ENCODE data around the gene NOS3. TPM values are rescaled to one million over a fixed set of nuclear protein-coding genes. Genes with fewer than 3 reads are reported as not detected.

The NOS3 gene
- total RNA-seq, 2 experiments from 2014 or later: 5.4 to 6.2 TPM

DNA sequence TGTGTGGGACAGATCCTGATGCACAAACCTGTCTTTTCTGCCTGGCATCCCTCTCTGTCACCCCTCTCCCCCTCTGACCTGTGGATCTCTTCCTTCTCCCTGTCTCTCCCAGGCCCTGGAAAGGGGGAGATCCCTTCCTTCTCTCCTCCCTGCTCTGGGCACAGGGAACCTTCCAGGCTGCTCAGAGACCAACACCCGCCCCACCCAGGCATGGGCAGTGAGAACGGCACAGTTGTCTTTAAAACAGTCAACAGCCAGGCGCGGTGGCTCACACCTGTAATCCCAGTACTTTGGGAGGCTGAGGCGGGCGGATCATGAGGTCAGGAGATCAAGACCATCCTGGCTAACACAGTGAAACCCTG, 47.4 kb upstream of the NOS3 start:
- ATAC-seq: no peak
- H3K4me3 Mint-ChIP-seq: no peak overlapping the region
- H3K27me3 Mint-ChIP-seq: peaks cover 5% of the 10 kb centered on the region
- H3K36me3 Mint-ChIP-seq (ENCODE audit: low read depth): no peaks in the 10 kb centered on the region
- POLR2A ChIA-PET: interaction anchor here (1.9 kb wide), 1 partner anchor 45 kb away, joined by 4 read pairs; no protein-coding TSS in a partner anchor
- no peaks in the 10 kb centered on the region for H3K9me3 Mint-ChIP-seq
- TF ChIP-seq, protein P1, sequence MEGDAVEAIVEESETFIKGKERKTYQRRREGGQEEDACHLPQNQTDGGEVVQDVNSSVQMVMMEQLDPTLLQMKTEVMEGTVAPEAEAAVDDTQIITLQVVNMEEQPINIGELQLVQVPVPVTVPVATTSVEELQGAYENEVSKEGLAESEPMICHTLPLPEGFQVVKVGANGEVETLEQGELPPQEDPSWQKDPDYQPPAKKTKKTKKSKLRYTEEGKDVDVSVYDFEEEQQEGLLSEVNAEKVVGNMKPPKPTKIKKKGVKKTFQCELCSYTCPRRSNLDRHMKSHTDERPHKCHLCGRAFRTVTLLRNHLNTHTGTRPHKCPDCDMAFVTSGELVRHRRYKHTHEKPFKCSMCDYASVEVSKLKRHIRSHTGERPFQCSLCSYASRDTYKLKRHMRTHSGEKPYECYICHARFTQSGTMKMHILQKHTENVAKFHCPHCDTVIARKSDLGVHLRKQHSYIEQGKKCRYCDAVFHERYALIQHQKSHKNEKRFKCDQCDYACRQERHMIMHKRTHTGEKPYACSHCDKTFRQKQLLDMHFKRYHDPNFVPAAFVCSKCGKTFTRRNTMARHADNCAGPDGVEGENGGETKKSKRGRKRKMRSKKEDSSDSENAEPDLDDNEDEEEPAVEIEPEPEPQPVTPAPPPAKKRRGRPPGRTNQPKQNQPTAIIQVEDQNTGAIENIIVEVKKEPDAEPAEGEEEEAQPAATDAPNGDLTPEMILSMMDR (IDR thresholded peaks at IDR 0.05): no peak
- no peak overlapping the region for H3K27ac Mint-ChIP-seq
- no peak for DNase-seq
- peaks cover 23% of the 10 kb centered on the region for H3K4me1 Mint-ChIP-seq (ENCODE audit: low read depth)
- intact Hi-C loops (cut with micrococcal nuclease): no loop called here
- CTCF ChIA-PET: interaction anchor here (1.7 kb wide), 1 partner anchor 19 kb away, joined by 10 read pairs; no protein-coding TSS in a partner anchor

DNA sequence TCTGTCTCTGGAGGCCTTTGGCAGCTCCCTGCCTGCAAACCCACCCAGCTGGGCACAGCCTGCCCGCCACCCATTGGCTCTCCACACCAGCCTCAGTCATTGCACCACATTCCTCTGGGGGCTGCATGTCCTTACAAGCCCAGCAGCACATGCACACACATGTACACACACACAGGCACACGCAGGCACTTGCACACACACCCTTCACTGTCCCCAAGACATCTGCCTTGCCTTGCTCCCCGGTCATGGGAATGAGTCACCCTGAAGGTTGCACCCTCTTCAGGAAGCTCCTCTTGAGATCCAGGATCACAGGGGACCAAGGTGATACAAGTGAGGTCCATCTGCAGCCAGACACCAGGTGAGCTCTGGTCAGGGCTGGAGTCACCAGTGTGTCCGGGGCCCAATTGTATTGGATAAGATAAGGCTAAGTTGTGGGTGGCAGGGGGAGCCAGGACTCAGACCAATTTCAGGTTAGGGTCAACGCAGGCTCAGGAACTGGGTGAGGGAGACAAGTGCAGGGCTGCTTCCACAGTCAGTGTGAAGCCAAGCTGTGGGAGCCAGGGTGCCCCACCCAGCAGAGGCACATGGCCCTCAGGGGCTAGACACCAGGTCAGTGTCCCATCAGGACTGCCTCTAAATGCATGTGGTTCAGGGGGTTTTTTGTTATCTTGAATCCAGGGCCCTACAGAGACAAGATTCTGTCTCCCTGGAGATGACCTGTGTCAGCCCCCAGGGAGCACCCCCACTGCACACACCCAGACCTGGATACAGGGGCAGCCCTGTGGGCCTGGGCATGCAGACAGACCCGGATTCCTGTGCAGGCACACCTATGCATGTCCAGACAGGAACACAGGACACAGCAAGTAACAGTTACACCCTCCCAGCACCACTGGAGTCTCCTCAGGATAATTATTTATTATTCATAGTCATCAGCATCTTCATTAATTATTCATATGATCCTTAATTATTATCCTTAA, 46.5 kb upstream of the NOS3 start:
- DNase-seq (no peak), ATAC-seq (no peak)
- ChIA-PET POLR2A (interaction anchor here (0.6 to 1.9 kb wide), 3 partner anchors 13 to 46 kb away, joined by 3 to 4 read pairs (median 4); no protein-coding TSS in a partner anchor), CTCF (interaction anchor here (1.0 to 1.7 kb wide), 2 partner anchors 18 to 46 kb away, joined by 3 to 10 read pairs; no protein-coding TSS in a partner anchor)
- H3K27ac Mint-ChIP-seq: no peak overlapping the region
- TF ChIP-seq, protein P1 (IDR thresholded peaks at IDR 0.05): no peak
- peaks cover 5% of the 10 kb centered on the region for H3K27me3 Mint-ChIP-seq
- H3K4me1 Mint-ChIP-seq (ENCODE audit: low read depth): peaks cover 17% of the 10 kb centered on the region
- no peaks in the 10 kb centered on the region for H3K9me3 Mint-ChIP-seq
- H3K36me3 Mint-ChIP-seq (ENCODE audit: low read depth): no peaks in the 10 kb centered on the region
- intact Hi-C loops (cut with micrococcal nuclease): no loop called here
- H3K4me3 Mint-ChIP-seq: no peak overlapping the region

DNA sequence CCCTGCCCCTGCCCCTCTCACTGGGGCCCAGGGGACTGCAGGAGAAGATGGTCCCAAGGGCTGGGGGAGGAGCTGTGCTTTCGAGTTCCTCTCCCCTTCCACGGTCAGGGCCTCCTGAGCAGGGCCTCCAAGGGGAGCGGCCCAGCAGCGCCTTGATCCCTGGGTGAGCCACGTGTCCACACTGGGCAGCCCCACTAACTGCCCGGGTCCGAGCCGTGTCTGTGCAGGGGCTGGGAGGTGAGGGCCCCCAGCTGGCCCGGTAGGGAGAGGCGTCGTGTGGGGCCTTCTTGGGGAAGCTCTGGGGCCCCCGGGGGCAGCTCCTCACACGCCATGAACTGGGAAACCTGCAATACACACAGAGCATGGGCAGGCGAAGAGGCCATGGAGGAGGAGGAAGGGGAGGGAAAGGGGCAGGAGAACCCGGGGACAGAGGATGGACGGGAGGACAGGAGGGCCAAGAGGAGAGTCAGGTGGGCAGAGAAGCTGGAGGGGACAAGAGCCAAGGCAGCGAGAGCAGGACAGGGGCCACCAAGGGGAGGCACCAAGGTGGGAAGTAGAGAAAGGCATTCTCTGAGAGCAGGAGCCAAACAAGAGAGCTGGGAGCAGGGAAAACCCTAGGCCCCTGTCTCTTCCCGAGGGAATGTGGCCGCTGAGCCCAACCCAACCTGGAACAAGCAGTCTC, 45.5 kb upstream of the NOS3 start:
- H3K4me3 Mint-ChIP-seq: no peak overlapping the region
- H3K4me1 Mint-ChIP-seq (ENCODE audit: low read depth): peaks cover 19% of the 10 kb centered on the region
- POLR2A ChIA-PET: interaction anchor here (1.2 kb wide), 1 partner anchor 16 kb away, joined by 4 read pairs; no protein-coding TSS in a partner anchor
- DNase-seq (no peak), ATAC-seq (no peak)
- TF ChIP-seq, protein P1 (IDR thresholded peaks at IDR 0.05): no peak
- no peak overlapping the region for H3K27ac Mint-ChIP-seq
- intact Hi-C loops (cut with micrococcal nuclease): no loop called here
- H3K36me3 Mint-ChIP-seq (ENCODE audit: low read depth): no peaks in the 10 kb centered on the region
- H3K27me3 Mint-ChIP-seq: peaks cover 7% of the 10 kb centered on the region
- CTCF ChIA-PET: interaction anchor here (1.0 kb wide), 1 partner anchor 47 kb away, joined by 3 read pairs; no protein-coding TSS in a partner anchor
- H3K9me3 Mint-ChIP-seq: no peaks in the 10 kb centered on the region

DNA sequence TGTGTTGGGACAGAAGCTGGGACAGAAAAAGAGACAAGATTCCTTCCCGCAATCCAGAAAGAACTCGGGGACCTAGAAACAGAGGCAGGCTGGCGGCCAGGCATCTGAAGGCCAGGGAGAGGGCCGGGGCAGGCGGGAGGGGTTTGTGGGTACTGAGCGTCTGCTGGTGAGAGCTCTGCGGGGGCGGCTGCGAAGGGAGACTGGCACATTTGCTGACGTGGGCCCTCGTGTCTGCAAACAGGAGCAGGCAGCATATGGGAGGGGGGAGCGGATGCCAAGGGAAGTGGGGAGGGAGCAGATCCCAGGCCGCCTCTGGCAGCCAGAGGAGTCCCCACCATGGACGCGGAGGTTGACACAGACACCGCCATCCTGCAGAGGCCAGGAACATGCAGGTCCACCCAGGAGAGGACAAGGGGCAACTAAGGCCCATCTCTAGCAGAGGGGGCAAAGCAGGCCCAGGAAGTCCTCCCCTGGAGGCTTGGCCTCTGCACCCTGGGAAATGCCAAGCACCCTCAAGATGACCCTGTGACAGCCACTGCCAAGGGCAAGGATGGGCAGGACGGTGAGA, 44.9 kb upstream of the NOS3 start:
- ATAC-seq: no peak
- H3K27me3 Mint-ChIP-seq: peaks cover 7% of the 10 kb centered on the region
- TF ChIP-seq, protein P1 (IDR thresholded peaks at IDR 0.05): no peak

More for the DNA sequence above, 44.9 kb upstream of the NOS3 start:
- ChIA-PET CTCF (no interaction called here), POLR2A (interaction anchor here (1.2 kb wide), 1 partner anchor 17 kb away, joined by 4 read pairs; no protein-coding TSS in a partner anchor)
- H3K36me3 Mint-ChIP-seq (ENCODE audit: low read depth): no peaks in the 10 kb centered on the region
- peaks cover 19% of the 10 kb centered on the region for H3K4me1 Mint-ChIP-seq (ENCODE audit: low read depth)
- intact Hi-C loops (cut with micrococcal nuclease): no loop called here
- no peak for DNase-seq
- no peaks in the 10 kb centered on the region for H3K9me3 Mint-ChIP-seq
- no peak overlapping the region for H3K4me3 Mint-ChIP-seq
- H3K27ac Mint-ChIP-seq: no peak overlapping the region
